Keratinocyte (primary cell): Measurements from ENCODE around the gene SLC19A1. TPM values are rescaled to one million over a fixed set of nuclear protein-coding genes. Genes with fewer than 3 reads are reported as not detected.

Experiments
- DNase-seq: peaks from one replicate; pipeline ENCODE4 v3.0.0-alpha.2; 2011; ENCODE audit warnings: low read depth, missing footprints, low spot score
- FAIRE-seq: peaks from 2 replicates; lab custom pipeline; 2011; peaks lifted over from hg19 to GRCh38; lab: Jason Lieb, UNC
- H2AFZ ChIP-seq: 2 replicates; pipeline ENCODE4 v1.6.0; 2012; ENCODE audit warnings: low read length, control low read depth, inconsistent platforms; ENCODE audit not compliant: control insufficient read depth
- H3K27ac ChIP-seq: 2 replicates; pipeline ENCODE4 v1.5.1; 2011; ENCODE audit warnings: low read length; ENCODE audit not compliant: control insufficient read depth, insufficient read depth
- H3K27me3 ChIP-seq: 3 replicates; pipeline ENCODE4 v1.6.0; 2011; ENCODE audit warnings: low read length; ENCODE audit not compliant: control insufficient read depth, insufficient read depth; ENCODE audit errors: extremely low read depth
- H3K36me3 ChIP-seq, 2 experiments: 2 replicates in 1 of 2; 3 replicates in 1 of 2; pipeline ENCODE4 v1.5.1; 2011; ENCODE audit warnings: low read length in 2 of 2, mild to moderate bottlenecking in 1 of 2; ENCODE audit not compliant: control insufficient read depth in 2 of 2, insufficient read depth in 2 of 2; ENCODE audit errors: extremely low read depth in 1 of 2
- H3K4me1 ChIP-seq: 3 replicates; pipeline ENCODE4 v1.5.1; 2011; ENCODE audit warnings: low read length; ENCODE audit not compliant: control insufficient read depth, insufficient read depth; ENCODE audit errors: extremely low read depth
- H3K4me2 ChIP-seq: 3 replicates; pipeline ENCODE4 v1.6.0; 2011; ENCODE audit warnings: low read depth, low read length; ENCODE audit not compliant: control insufficient read depth, insufficient read depth; ENCODE audit errors: extremely low read depth
- H3K4me3 ChIP-seq, 3 experiments: fragments of 200-600 bp in 1 of 3; sonication (generic) in 1 of 3; 2 replicates in 2 of 3; 3 replicates in 1 of 3; pipeline ENCODE4 v1.5.1; 2011 to 2016; ENCODE audit warnings: low read length in 3 of 3, mild to moderate bottlenecking in 3 of 3, control low read depth in 2 of 3, inconsistent platforms in 1 of 3, low read depth in 1 of 3, mixed read lengths in 1 of 3, mixed run types in 1 of 3, moderate library complexity in 1 of 3; ENCODE audit not compliant: control insufficient read depth in 2 of 3, insufficient read depth in 2 of 3; ENCODE audit errors: extremely low read depth in 1 of 3
- H3K79me2 ChIP-seq: 2 replicates; pipeline ENCODE4 v1.6.0; 2012; ENCODE audit warnings: low read length; ENCODE audit not compliant: control insufficient read depth, insufficient read depth
- H3K9ac ChIP-seq: 3 replicates; pipeline ENCODE4 v1.6.0; 2011; ENCODE audit warnings: low read length; ENCODE audit not compliant: control insufficient read depth, insufficient read depth; ENCODE audit errors: extremely low read depth
- H3K9me1 ChIP-seq: 3 replicates; pipeline ENCODE4 v1.6.0; 2011; ENCODE audit warnings: low read length; ENCODE audit not compliant: control insufficient read depth, insufficient read depth; ENCODE audit errors: extremely low read depth
- H3K9me3 ChIP-seq: 2 replicates; pipeline ENCODE4 v1.5.1; 2012; ENCODE audit warnings: low read depth, low read length; ENCODE audit not compliant: control insufficient read depth
- H4K20me1 ChIP-seq: 3 replicates; pipeline ENCODE4 v1.6.0; 2011; ENCODE audit warnings: low read length; ENCODE audit not compliant: control insufficient read depth, insufficient read depth; ENCODE audit errors: extremely low read depth
- CTCF ChIP-seq, 3 experiments: IDR thresholded peaks in 1 of 3; conservative IDR thresholded peaks in 1 of 3; optimal IDR thresholded peaks in 1 of 3; 2 replicates in 2 of 3; 3 replicates in 1 of 3; pipeline versions ENCODE3 to v1.5.1; 2011; ENCODE audit warnings: low read length in 3 of 3, mild to moderate bottlenecking in 3 of 3, moderate library complexity in 2 of 3, control low read depth in 1 of 3, inconsistent platforms in 1 of 3; ENCODE audit not compliant: insufficient read depth in 2 of 3; ENCODE audit errors: extremely low read depth in 1 of 3
- EZH2 ChIP-seq: IDR thresholded peaks from one replicate; pipeline ENCODE4 v1.6.1; 2012; ENCODE audit warnings: inconsistent platforms, mild to moderate bottlenecking, low read length, moderate library complexity
- dilution Hi-C: fragments of 300-500 bp; cut with MboI; formaldehyde crosslinking; loops from one replicate; pipeline ENCODE4 v1.7.0; 2020; ENCODE audit warnings: low sequenced_read_pairs; ENCODE audit not compliant: extremely low pct_ligation_motif_present
- polyA plus RNA-seq, 5 experiments: library from polyadenylated mRNA; depleted of rRNA in 3 of 5; stranded (reverse) in 3 of 5; stranded (forward) in 1 of 5; unstranded in 1 of 5; fragments of >200 nt; gene quantifications; 1 replicate in 1 of 5; 2 replicates in 3 of 5; 3 replicates in 1 of 5; pipeline versions ENCODE4 v1.2.1 to v1.2.3, GENCODE V29; 2011 to 2012; ENCODE audit warnings: missing spikeins in 2 of 5, low read depth in 1 of 5, low replicate concordance in 1 of 5

Gene SLC19A1
- polyA plus RNA-seq, 1 donor (not counting 4 experiments of a cell fraction or from before 2014, with no cell fraction given), result 3.8 TPM

GRCh38 chr21:45516071-45516670, 26.1 kb downstream of the SLC19A1 start:
- dilution Hi-C loops, result no loop called here

DNA sequence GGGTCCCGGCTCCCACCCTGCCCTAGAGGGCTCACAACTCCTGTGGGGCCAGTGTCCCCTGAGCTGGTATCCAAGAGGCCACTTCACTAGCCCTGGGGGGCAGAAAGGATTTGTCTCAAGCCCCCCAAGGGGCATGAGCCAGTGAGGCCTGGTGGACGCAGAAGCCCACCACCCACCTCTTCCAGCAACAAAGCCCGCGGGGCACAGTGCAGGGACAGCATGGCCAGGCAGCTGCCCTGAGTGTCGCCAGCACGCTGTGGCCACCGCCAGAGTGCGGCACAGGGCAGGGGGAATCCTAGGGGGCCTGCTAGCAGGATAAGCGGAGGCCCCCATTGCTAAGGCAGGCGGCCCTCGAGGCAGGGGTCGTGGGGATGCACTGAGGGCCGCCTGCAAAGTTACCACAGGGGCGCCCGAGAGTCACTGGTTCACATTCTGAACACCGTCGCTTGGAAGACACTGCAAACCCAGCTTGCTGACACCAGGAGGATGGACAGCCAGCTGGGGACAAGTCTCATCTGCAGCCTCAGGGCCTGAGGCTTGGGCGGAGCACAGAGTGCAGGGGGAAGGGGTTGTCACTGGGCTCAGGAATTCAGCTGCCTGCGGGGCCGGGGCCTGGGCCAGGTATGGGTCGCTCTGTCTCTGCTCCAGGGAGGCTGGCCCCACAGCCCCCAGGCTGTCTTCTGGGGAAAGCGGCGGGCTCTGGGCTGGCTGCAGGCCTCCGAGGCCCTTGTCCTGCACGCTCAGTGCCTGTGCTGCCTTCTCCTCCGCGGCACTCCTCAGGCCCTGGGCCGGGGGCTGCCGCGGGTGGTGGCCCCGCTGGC, 26.8 kb downstream of the SLC19A1 start:
- no peaks in the 10 kb centered on the region for H4K20me1 ChIP-seq
- dilution Hi-C loops, result no loop called here
- no peak for DNase-seq
- H3K4me2 ChIP-seq, result no peak overlapping the region
- no peak overlapping the region for H2AFZ ChIP-seq
- H3K27ac ChIP-seq, result no peak overlapping the region
- H3K4me1 ChIP-seq, result no peaks in the 10 kb centered on the region
- FAIRE-seq, result no peak
- no peaks in the 10 kb centered on the region for H3K9me1 ChIP-seq
- TF ChIP-seq EZH2, result no peak
- TF ChIP-seq CTCF (optimal IDR thresholded peaks at IDR 0.05 in 1 of 3, IDR thresholded peaks at IDR 0.05 in 1 of 3, conservative IDR thresholded peaks at IDR 0.05 in 1 of 3; ENCODE audit: extremely low read depth in 1 of 3, insufficient read depth in 2 of 3, low read length in 3 of 3), result no peak
- no peaks in the 10 kb centered on the region for H3K9me3 ChIP-seq
- H3K79me2 ChIP-seq, result no peaks in the 10 kb centered on the region
- H3K4me3 ChIP-seq, result no peak overlapping the region
- H3K36me3 ChIP-seq, result peaks cover 0 to 9% of the 10 kb centered on the region in 2 experiments
- H3K9ac ChIP-seq, result no peak overlapping the region
- no peaks in the 10 kb centered on the region for H3K27me3 ChIP-seq

More at GRCh38 chr21:45516071-45516670, 26.1 kb downstream of the SLC19A1 start:
- H3K4me2 ChIP-seq, result no peak overlapping the region
- no peaks in the 10 kb centered on the region for H3K27me3 ChIP-seq
- H3K4me1 ChIP-seq, result no peaks in the 10 kb centered on the region
- H4K20me1 ChIP-seq, result no peaks in the 10 kb centered on the region
- FAIRE-seq (no peak), DNase-seq (no peak)
- no peak overlapping the region for H3K9ac ChIP-seq
- H3K9me3 ChIP-seq, result no peaks in the 10 kb centered on the region
- no peaks in the 10 kb centered on the region for H3K9me1 ChIP-seq
- peaks cover 0 to 7% of the 10 kb centered on the region in 2 experiments for H3K36me3 ChIP-seq
- H3K4me3 ChIP-seq, result no peak overlapping the region
- H3K79me2 ChIP-seq, result no peaks in the 10 kb centered on the region
- no peak overlapping the region for H2AFZ ChIP-seq
- no peak overlapping the region for H3K27ac ChIP-seq
- TF ChIP-seq EZH2, result no peak
- no peak for TF ChIP-seq CTCF (optimal IDR thresholded peaks at IDR 0.05 in 1 of 3, IDR thresholded peaks at IDR 0.05 in 1 of 3, conservative IDR thresholded peaks at IDR 0.05 in 1 of 3; ENCODE audit: extremely low read depth in 1 of 3, insufficient read depth in 2 of 3, low read length in 3 of 3)
